Measurements from ENCODE around the gene RAB39A.
"Not testable (repeated sequence)": the region's sequence is repeated elsewhere in the genome, so short reads cannot be mapped to it uniquely, and the experiment has no call there.

Gene RAB39A
- 0 to 0.12 (median 0) reads per million in 9 experiments for total RNA-seq

GRCh38 chr11:107928046-107928766 lies at the start of gene RAB39A:
Gene RAB39A, plus strand, starts transcription at chr11:107928448. Its CDS starts 121 bp downstream, at chr11:107928569.
- Mint-ChIP-seq H3K9me3 (no peaks in the 10 kb centered on the region), H3K4me3 (peak within 1 kb of the TSS; percentile 81 to 90), H3K27me3 (peaks cover 49 to 60% of the 10 kb centered on the region in 2 donors), H3K4me1 (ENCODE audit: low read depth in 2 of 2) (peaks cover 4 to 6% of the 10 kb centered on the region in 2 donors), H3K36me3 (ENCODE audit: insufficient read depth) (no peaks in the 10 kb centered on the region), H3K27ac (no peak within 1 kb of the TSS)
- DNase-seq: peak; percentile 40 to 44 (median 42)
- peak; percentile 73 for ATAC-seq (replicated peaks)

- H3K9me3 Mint-ChIP-seq; DNase-seq; ATAC-seq (replicated peaks); H3K4me1 Mint-ChIP-seq (ENCODE audit: low read depth in 2 of 2); H3K36me3 Mint-ChIP-seq (ENCODE audit: insufficient read depth); H3K4me3 Mint-ChIP-seq; H3K27ac Mint-ChIP-seq: not testable (repeated sequence)
- H3K27me3 Mint-ChIP-seq: peaks cover 15 to 24% of the 10 kb centered on the region in 2 donors
Observed at GRCh38 chr11:107881471-107881870, 46.8 kb upstream of the RAB39A start.

GRCh38 chr11:107882095-107882820 lies 46.0 kb upstream of the RAB39A start:
- Mint-ChIP-seq H3K27me3 (peaks cover 21 to 32% of the 10 kb centered on the region in 2 donors), H3K36me3 (ENCODE audit: insufficient read depth) (no peaks in the 10 kb centered on the region), H3K4me1 (ENCODE audit: low read depth in 2 of 2) (no peaks in the 10 kb centered on the region), H3K4me3 (no peak overlapping the region), H3K9me3 (no peaks in the 10 kb centered on the region), H3K27ac (no peak overlapping the region)
- ATAC-seq (replicated peaks) (no peak), DNase-seq (no peak)

GRCh38 chr11:107898270-107898669 lies 30.0 kb upstream of the RAB39A start:
- Mint-ChIP-seq H3K4me1 (ENCODE audit: low read depth in 2 of 2) (no peaks in the 10 kb centered on the region), H3K27ac (no peak overlapping the region), H3K9me3 (no peaks in the 10 kb centered on the region), H3K36me3 (ENCODE audit: insufficient read depth) (peaks cover 3% of the 10 kb centered on the region), H3K27me3 (peaks cover 17 to 23% of the 10 kb centered on the region in 2 donors), H3K4me3 (no peak overlapping the region)
- peak; percentile 64 for ATAC-seq (replicated peaks)
- DNase-seq: no peak

- no peak overlapping the region for H3K4me3 Mint-ChIP-seq
- H3K36me3 Mint-ChIP-seq (ENCODE audit: insufficient read depth): peaks cover 2% of the 10 kb centered on the region
- no peaks in the 10 kb centered on the region for H3K9me3 Mint-ChIP-seq
- ATAC-seq (replicated peaks): no peak
- peaks cover 27 to 30% of the 10 kb centered on the region in 2 donors for H3K27me3 Mint-ChIP-seq
- H3K27ac Mint-ChIP-seq: no peak overlapping the region
- no peak for DNase-seq
- no peaks in the 10 kb centered on the region for H3K4me1 Mint-ChIP-seq (ENCODE audit: low read depth in 2 of 2)
Observed at GRCh38 chr11:107908211-107908610, 20.0 kb upstream of the RAB39A start.

- not testable (repeated sequence) for DNase-seq; H3K9me3 Mint-ChIP-seq; ATAC-seq (replicated peaks); H3K4me1 Mint-ChIP-seq (ENCODE audit: low read depth in 2 of 2); H3K4me3 Mint-ChIP-seq; H3K36me3 Mint-ChIP-seq (ENCODE audit: insufficient read depth); H3K27ac Mint-ChIP-seq
- H3K27me3 Mint-ChIP-seq: peaks cover 23 to 29% of the 10 kb centered on the region in 2 donors
Observed at GRCh38 chr11:107912415-107912814, 15.8 kb upstream of the RAB39A start.

- Mint-ChIP-seq H3K4me3 (no peak overlapping the region), H3K27ac (no peak overlapping the region), H3K36me3 (ENCODE audit: insufficient read depth) (peaks cover 2% of the 10 kb centered on the region), H3K9me3 (no peaks in the 10 kb centered on the region), H3K4me1 (ENCODE audit: low read depth in 2 of 2) (no peaks in the 10 kb centered on the region), H3K27me3 (peaks cover 21 to 27% of the 10 kb centered on the region in 2 donors)
- ATAC-seq (replicated peaks): no peak
- no peak for DNase-seq
Observed at GRCh38 chr11:107915229-107915628, 13.0 kb upstream of the RAB39A start.

- Mint-ChIP-seq H3K9me3 (no peaks in the 10 kb centered on the region), H3K27ac (no peak overlapping the region), H3K36me3 (ENCODE audit: insufficient read depth) (peaks cover 2% of the 10 kb centered on the region), H3K4me3 (no peak overlapping the region), H3K4me1 (ENCODE audit: low read depth in 2 of 2) (no peaks in the 10 kb centered on the region), H3K27me3 (peaks cover 15 to 18% of the 10 kb centered on the region in 2 donors)
- peak in 1 of 3 experiments; percentile 30 for DNase-seq
- no peak for ATAC-seq (replicated peaks)
Observed at GRCh38 chr11:107916671-107917241, 11.5 kb upstream of the RAB39A start.

GRCh38 chr11:107921997-107922396 lies 6.3 kb upstream of the RAB39A start:
- H3K27ac Mint-ChIP-seq: no peak overlapping the region
- ATAC-seq (replicated peaks) (no peak), DNase-seq (no peak)
- no peaks in the 10 kb centered on the region for H3K4me1 Mint-ChIP-seq (ENCODE audit: low read depth in 2 of 2)
- H3K9me3 Mint-ChIP-seq: no peaks in the 10 kb centered on the region
- H3K27me3 Mint-ChIP-seq: peaks cover 44 to 54% of the 10 kb centered on the region in 2 donors
- H3K4me3 Mint-ChIP-seq: no peak overlapping the region
- peaks cover 2% of the 10 kb centered on the region for H3K36me3 Mint-ChIP-seq (ENCODE audit: insufficient read depth)

- H3K27ac Mint-ChIP-seq; ATAC-seq (replicated peaks); H3K36me3 Mint-ChIP-seq (ENCODE audit: insufficient read depth); DNase-seq; H3K4me1 Mint-ChIP-seq (ENCODE audit: low read depth in 2 of 2); H3K4me3 Mint-ChIP-seq; H3K9me3 Mint-ChIP-seq: not testable (repeated sequence)
- H3K27me3 Mint-ChIP-seq: peaks cover 43 to 51% of the 10 kb centered on the region in 2 donors
Observed at GRCh38 chr11:107923519-107923918, 4.7 kb upstream of the RAB39A start.

GRCh38 chr11:107924306-107924705 lies 3.9 kb upstream of the RAB39A start:
- H3K9me3 Mint-ChIP-seq: no peaks in the 10 kb centered on the region
- no peak overlapping the region for H3K27ac Mint-ChIP-seq
- no peak for ATAC-seq (replicated peaks)
- peaks cover 4 to 6% of the 10 kb centered on the region in 2 donors for H3K4me1 Mint-ChIP-seq (ENCODE audit: low read depth in 2 of 2)
- no peak overlapping the region for H3K4me3 Mint-ChIP-seq
- H3K36me3 Mint-ChIP-seq (ENCODE audit: insufficient read depth): no peaks in the 10 kb centered on the region
- peaks cover 49 to 51% of the 10 kb centered on the region in 2 donors for H3K27me3 Mint-ChIP-seq
- DNase-seq: no peak

- DNase-seq: no peak
- H3K9me3 Mint-ChIP-seq: no peaks in the 10 kb centered on the region
- ATAC-seq (replicated peaks): no peak
- peak overlapping the region; percentile 81 to 90 for H3K4me3 Mint-ChIP-seq
- H3K36me3 Mint-ChIP-seq (ENCODE audit: insufficient read depth): no peaks in the 10 kb centered on the region
- peaks cover 4 to 6% of the 10 kb centered on the region in 2 donors for H3K4me1 Mint-ChIP-seq (ENCODE audit: low read depth in 2 of 2)
- peaks cover 53 to 61% of the 10 kb centered on the region in 2 donors for H3K27me3 Mint-ChIP-seq
- no peak overlapping the region for H3K27ac Mint-ChIP-seq
Observed at GRCh38 chr11:107927559-107927958, 689 bp upstream of the RAB39A start.

- Mint-ChIP-seq H3K4me1 (ENCODE audit: low read depth in 2 of 2) (peaks cover 4 to 6% of the 10 kb centered on the region in 2 donors), H3K36me3 (ENCODE audit: insufficient read depth) (no peaks in the 10 kb centered on the region), H3K4me3 (peak overlapping the region; percentile 81 to 90), H3K27me3 (peaks cover 42 to 53% of the 10 kb centered on the region in 2 donors), H3K9me3 (no peaks in the 10 kb centered on the region), H3K27ac (no peak overlapping the region)
- DNase-seq: peak in 1 of 3 experiments; percentile 0
- ATAC-seq (replicated peaks): peak; percentile 31
Observed at GRCh38 chr11:107928767-107929507, 689 bp downstream of the RAB39A start.

Measured in effector memory CD8-positive, alpha-beta T cell (primary cell).